ENCODE measurements around the gene CFAP58.

DNA sequence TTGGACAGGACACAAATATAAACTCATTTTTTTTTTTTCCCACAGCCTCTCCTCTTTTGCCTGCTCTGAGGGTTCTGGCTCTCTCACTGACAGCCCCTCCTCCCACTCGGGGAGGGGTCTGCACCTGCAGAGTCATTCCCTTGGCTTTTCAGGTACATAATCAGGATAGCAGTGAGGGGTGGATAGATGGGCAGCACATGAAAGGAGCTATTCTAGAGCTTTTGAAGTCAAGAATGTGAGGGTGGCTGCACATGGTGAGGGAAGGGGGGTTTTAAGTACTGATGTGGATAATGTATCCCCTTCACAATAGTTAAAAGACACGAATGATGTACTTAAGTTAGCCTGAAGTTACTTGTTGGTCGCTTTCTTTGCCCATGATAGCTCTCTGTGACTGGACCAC, 76.2 kb downstream of the CFAP58 start:
- TF ChIP-seq POLR2A (IDR thresholded peaks at IDR 0.05), result no peak
- TF ChIP-seq, protein P1, sequence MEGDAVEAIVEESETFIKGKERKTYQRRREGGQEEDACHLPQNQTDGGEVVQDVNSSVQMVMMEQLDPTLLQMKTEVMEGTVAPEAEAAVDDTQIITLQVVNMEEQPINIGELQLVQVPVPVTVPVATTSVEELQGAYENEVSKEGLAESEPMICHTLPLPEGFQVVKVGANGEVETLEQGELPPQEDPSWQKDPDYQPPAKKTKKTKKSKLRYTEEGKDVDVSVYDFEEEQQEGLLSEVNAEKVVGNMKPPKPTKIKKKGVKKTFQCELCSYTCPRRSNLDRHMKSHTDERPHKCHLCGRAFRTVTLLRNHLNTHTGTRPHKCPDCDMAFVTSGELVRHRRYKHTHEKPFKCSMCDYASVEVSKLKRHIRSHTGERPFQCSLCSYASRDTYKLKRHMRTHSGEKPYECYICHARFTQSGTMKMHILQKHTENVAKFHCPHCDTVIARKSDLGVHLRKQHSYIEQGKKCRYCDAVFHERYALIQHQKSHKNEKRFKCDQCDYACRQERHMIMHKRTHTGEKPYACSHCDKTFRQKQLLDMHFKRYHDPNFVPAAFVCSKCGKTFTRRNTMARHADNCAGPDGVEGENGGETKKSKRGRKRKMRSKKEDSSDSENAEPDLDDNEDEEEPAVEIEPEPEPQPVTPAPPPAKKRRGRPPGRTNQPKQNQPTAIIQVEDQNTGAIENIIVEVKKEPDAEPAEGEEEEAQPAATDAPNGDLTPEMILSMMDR (IDR thresholded peaks at IDR 0.05), result no peak
